ENCODE data around the gene WDR11. TPM values are rescaled to one million over a fixed set of nuclear protein-coding genes. Genes with fewer than 3 reads are reported as not detected.
A peak's percentile ranks its signal among the peaks of the same experiment; 100 is the strongest.
"Not testable (repeated sequence)": the region's sequence is repeated elsewhere in the genome, so short reads cannot be mapped to it uniquely, and the experiment has no call there.

The WDR11 gene
- total RNA-seq, 6 experiments from 2014 or later, result 20.1 to 36.7 (median 26.0) TPM

DNA sequence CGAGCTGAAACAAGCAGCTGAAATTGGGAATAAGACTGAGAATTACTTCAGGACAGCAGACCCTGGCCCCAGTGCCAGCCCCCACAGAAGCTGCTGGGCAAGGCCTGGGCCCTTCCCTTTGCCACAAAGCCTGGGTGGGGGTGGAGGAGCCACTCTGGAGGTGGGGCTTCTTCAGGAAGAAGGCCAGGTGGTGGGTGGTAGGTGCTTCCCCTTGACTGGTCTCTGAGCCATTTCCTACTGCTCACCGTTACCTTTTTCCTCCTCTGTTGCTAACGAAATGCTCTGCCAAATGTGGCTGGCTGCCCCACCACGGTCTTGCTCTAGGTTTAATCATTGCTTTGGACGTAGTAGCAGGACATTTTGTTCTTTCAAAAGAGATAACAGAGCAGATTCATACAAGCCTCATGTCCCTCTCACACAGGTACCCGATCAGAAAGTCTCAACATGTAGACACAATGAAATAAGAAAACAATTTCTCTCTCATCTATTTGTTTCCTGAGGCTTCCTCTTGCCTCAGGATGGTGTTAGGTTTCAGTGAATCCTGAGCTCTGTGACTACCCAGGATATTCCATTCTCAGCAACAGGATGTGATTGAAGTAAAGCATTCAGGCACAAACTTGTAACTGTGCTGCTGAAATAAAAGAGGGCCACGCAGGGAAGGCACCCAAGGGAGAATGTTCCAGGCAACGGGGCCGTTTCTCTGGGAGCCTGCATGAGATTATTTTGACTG, 66.5 kb downstream of the WDR11 start:
- no peak overlapping the region for H3K27ac ChIP-seq
- H3K4me1 ChIP-seq, result no peaks in the 10 kb centered on the region
- intact Hi-C loops (cut with DNase I), result no loop called here
- no peaks in the 10 kb centered on the region for H3K9me3 ChIP-seq
- H3K4me3 ChIP-seq, result no peak overlapping the region
- H3K27me3 ChIP-seq, result no peaks in the 10 kb centered on the region
- TF ChIP-seq, protein P1, sequence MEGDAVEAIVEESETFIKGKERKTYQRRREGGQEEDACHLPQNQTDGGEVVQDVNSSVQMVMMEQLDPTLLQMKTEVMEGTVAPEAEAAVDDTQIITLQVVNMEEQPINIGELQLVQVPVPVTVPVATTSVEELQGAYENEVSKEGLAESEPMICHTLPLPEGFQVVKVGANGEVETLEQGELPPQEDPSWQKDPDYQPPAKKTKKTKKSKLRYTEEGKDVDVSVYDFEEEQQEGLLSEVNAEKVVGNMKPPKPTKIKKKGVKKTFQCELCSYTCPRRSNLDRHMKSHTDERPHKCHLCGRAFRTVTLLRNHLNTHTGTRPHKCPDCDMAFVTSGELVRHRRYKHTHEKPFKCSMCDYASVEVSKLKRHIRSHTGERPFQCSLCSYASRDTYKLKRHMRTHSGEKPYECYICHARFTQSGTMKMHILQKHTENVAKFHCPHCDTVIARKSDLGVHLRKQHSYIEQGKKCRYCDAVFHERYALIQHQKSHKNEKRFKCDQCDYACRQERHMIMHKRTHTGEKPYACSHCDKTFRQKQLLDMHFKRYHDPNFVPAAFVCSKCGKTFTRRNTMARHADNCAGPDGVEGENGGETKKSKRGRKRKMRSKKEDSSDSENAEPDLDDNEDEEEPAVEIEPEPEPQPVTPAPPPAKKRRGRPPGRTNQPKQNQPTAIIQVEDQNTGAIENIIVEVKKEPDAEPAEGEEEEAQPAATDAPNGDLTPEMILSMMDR (IDR thresholded peaks at IDR 0.05), result no peak
- no peak for TF ChIP-seq POLR2A (IDR thresholded peaks at IDR 0.05)
- ATAC-seq (no peak), DNase-seq (no peak)
- no peaks in the 10 kb centered on the region for H3K36me3 ChIP-seq
- WGBS (ENCODE audit: insufficient coverage, low coverage, low lambda C conversion rate, missing lambda C conversion rate), result 55% methylated on average over 9 of the region's 9 CpGs

DNA sequence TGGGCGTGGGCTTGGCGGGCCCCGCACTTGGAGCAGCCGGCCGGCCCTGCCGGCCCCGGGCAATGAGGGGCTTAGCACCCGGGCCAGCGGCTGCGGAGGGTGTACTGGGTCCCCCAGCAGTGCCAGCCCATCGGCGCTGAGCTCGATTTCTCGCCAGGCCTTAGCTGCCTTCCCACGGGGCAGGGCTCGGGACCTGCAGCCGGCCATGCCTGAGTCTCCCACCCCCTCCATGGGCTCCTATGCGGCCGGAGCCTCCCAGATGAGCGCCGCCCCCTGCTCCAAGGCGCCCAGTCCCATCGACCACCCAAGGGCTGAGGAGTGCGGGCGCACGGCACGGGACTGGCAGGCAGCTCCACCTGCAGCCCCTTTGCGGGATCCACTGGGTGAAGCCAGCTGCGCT, 72.7 kb downstream of the WDR11 start:
- H3K27me3 ChIP-seq; ATAC-seq; H3K4me3 ChIP-seq; DNase-seq; H3K36me3 ChIP-seq; H3K4me1 ChIP-seq; H3K27ac ChIP-seq; H3K9me3 ChIP-seq; intact Hi-C loops (cut with DNase I): not testable (repeated sequence)
- WGBS (ENCODE audit: insufficient coverage, low coverage, low lambda C conversion rate, missing lambda C conversion rate), result 93% methylated on average over 2 of the region's 29 CpGs

DNA sequence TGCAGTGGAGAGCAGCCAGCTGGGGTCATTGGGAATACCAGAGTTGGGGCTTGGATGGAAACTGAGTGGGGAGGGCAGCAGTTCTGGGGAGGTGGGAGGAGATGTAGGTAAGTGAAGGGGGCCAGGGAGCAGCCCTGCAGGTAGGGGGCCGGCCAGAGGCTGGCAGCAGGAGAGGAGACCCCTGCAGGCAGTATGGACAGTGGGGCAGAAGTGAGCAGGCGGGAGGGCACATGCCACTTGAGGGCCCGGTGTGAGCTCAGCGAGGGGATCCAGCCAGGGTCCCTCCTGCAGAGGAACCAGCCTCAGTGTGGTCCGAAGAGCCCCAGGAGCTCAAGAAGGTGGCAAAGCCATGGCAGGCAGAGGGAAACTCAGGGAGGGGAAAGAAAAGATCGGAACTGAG, 75.4 kb downstream of the WDR11 start:
- ATAC-seq, result peak in 1 of 4 donors; percentile 36
- TF ChIP-seq, protein P1 (IDR thresholded peaks at IDR 0.05), result no peak
- TF ChIP-seq POLR2A (IDR thresholded peaks at IDR 0.05), result no peak
- H3K27me3 ChIP-seq, result no peaks in the 10 kb centered on the region
- H3K4me1 ChIP-seq, result no peaks in the 10 kb centered on the region
- H3K27ac ChIP-seq, result no peak overlapping the region
- intact Hi-C loops (cut with DNase I), result no loop called here
- 37% methylated on average over 3 of the region's 6 CpGs for WGBS (ENCODE audit: insufficient coverage, low coverage, low lambda C conversion rate, missing lambda C conversion rate)
- H3K9me3 ChIP-seq, result no peaks in the 10 kb centered on the region
- DNase-seq, result no peak
- H3K36me3 ChIP-seq, result no peaks in the 10 kb centered on the region
- no peak overlapping the region for H3K4me3 ChIP-seq

DNA sequence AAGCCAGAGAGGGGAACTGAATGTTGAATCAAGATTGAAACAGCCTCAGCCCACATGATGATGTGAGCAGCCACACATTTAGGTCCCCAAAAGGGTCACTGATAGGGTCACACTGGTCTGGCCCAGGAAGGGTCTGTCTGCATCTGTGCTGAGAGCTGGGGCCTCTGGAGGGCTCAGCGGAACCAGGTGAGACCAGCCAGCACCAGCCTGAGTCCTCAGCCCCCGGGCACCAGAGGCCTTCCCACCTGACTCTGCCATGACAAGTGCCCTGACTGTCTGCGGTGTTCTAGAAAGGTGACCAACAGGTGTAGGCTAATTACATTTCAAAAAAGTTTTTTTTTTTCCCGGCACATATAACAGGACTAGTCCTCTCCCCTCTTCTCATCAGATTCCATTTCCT, 76.2 kb downstream of the WDR11 start:
- no peak overlapping the region for H3K4me3 ChIP-seq
- H3K4me1 ChIP-seq, result no peaks in the 10 kb centered on the region
- H3K27me3 ChIP-seq, result no peaks in the 10 kb centered on the region
- ATAC-seq (no peak), DNase-seq (no peak)
- intact Hi-C loops (cut with DNase I), result no loop called here
- no peak overlapping the region for H3K27ac ChIP-seq
- H3K36me3 ChIP-seq, result no peaks in the 10 kb centered on the region
- 56% methylated on average over 2 of the region's 4 CpGs for WGBS (ENCODE audit: insufficient coverage, low coverage, low lambda C conversion rate, missing lambda C conversion rate)
- TF ChIP-seq, protein P1 (IDR thresholded peaks at IDR 0.05), result no peak
- no peak for TF ChIP-seq POLR2A (IDR thresholded peaks at IDR 0.05)
- no peaks in the 10 kb centered on the region for H3K9me3 ChIP-seq

DNA sequence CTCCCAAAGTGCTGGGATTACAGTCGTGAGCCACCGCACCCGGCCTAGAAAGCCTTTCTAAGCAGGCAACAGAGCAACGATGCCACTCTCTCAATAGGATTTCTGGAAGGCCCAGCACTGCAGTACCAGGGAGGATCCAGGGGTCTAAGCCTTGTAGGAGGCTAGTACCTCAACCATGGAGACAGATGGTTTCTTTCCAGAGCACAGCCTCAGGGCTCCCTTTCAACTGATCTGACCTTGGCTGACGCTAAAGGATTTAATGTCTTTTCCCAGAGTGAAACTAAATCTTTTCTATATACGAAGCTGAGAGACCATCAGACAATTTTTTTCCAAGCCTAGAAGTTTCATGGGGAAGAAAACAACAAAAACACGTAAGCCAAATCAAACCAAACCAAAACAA, 78.0 kb downstream of the WDR11 start:
- DNase-seq, result no peak

More for the DNA sequence above, 78.0 kb downstream of the WDR11 start:
- intact Hi-C loops (cut with DNase I), result no loop called here
- Histone ChIP-seq H3K9me3 (no peaks in the 10 kb centered on the region), H3K27ac (no peak overlapping the region), H3K4me3 (no peak overlapping the region), H3K4me1 (no peaks in the 10 kb centered on the region), H3K27me3 (no peaks in the 10 kb centered on the region), H3K36me3 (no peaks in the 10 kb centered on the region)
- TF ChIP-seq POLR2A (IDR thresholded peaks at IDR 0.05), result no peak
- TF ChIP-seq, protein P1 (IDR thresholded peaks at IDR 0.05), result no peak
- WGBS (ENCODE audit: insufficient coverage, low coverage, low lambda C conversion rate, missing lambda C conversion rate), result 81% methylated on average over 4 of the region's 7 CpGs
- no peak for ATAC-seq

All from right lobe of liver (tissue), 6 donors.